GM12874 (cell line): Measurements from ENCODE around the gene ASB15.

Experiments
- TF ChIP-seq, protein P1 (sequence below): IDR thresholded peaks from 2 replicates; pipeline ENCODE4 v1.5.1; 2011; ENCODE audit warnings: low read depth, mild to moderate bottlenecking, control low read depth, low read length, moderate library complexity; ENCODE audit not compliant: insufficient read depth

ASB15 gene

DNA sequence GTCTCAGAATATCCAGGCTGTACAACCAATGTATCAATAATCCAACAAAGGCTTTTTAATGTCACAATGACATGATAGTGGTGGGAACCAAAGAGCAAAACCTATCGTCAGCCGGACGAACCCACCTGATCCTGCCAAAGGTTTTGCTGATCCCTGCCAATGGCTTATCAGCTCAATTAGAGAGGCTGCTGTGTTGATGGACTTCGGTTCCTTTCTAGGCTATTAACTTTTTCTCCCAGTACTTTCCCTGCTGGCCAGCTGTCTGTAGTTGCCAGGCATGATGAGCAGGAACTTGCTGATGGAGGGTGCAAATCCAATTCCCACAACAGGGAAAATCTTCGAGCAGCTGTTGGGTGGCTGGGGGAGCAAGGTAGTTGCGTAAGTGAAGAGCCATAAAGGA is 56.4 kb downstream of the ASB15 start:
- TF ChIP-seq, protein P1, sequence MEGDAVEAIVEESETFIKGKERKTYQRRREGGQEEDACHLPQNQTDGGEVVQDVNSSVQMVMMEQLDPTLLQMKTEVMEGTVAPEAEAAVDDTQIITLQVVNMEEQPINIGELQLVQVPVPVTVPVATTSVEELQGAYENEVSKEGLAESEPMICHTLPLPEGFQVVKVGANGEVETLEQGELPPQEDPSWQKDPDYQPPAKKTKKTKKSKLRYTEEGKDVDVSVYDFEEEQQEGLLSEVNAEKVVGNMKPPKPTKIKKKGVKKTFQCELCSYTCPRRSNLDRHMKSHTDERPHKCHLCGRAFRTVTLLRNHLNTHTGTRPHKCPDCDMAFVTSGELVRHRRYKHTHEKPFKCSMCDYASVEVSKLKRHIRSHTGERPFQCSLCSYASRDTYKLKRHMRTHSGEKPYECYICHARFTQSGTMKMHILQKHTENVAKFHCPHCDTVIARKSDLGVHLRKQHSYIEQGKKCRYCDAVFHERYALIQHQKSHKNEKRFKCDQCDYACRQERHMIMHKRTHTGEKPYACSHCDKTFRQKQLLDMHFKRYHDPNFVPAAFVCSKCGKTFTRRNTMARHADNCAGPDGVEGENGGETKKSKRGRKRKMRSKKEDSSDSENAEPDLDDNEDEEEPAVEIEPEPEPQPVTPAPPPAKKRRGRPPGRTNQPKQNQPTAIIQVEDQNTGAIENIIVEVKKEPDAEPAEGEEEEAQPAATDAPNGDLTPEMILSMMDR: no peak

DNA sequence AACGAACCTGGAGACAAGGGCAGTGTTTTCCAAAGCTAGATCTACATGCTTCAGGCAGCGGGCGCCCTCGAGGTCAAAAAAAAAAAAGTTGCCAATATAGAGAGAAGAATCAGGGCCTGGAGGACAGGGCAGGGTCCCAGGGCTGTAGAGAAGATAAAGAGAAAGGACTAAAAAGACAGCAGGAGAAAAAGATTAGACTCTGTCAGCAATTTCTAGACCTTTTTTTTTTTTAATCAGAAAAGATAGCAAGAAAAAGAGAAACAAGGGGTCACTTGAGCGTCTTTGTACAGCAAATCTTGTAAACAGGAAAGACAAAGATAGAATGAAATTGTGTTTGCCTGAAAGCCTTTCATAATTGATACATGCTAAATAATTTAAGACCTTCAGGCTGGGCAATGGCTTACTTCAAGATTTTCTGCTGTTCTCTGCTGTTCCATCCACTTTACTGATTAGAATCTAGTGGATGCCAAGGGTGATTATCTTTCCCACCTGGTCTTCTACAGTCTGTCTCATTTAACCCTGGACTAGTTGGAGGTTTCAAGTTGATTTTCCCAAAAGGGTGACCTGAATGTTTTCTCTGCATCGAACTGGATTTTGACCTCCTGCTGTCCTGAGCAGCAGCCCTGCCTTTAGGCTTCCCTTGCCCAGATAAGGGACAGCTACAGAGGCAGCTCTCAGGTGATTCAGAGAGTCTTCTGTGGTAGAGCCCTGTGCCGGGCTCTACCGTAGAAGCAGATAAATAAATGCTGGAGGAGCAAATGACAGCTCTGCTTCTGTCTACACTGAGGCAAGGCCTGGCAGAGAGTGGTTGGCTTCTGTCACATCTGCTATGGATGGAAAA is 59.1 kb downstream of the ASB15 start:
- TF ChIP-seq, protein P1: no peak

DNA sequence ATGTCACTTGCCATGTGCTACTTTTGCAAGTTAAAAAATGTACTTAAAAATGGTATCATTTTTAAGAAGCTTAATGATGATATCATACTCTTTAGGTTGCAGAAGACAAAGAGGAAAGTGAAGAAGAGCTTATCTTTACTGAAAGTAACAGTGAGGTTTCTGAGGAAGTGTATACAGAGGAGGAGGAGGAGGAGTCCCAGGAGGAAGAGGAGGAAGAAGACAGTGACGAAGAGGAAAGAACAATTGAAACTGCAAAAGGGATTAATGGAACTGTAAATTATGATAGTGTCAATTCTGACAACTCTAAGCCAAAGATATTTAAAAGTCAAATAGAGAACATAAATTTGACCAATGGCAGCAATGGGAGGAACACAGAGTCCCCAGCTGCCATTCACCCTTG is 60.1 kb downstream of the ASB15 start:
- TF ChIP-seq, protein P1: no peak

DNA sequence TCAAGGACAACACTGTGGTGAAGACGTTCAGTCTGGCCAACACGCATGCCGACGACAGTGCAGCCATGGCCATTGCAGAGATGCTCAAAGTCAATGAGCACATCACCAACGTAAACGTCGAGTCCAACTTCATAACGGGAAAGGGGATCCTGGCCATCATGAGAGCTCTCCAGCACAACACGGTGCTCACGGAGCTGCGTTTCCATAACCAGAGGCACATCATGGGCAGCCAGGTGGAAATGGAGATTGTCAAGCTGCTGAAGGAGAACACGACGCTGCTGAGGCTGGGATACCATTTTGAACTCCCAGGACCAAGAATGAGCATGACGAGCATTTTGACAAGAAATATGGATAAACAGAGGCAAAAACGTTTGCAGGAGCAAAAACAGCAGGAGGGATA is 60.7 kb downstream of the ASB15 start:
- TF ChIP-seq, protein P1: no peak

DNA sequence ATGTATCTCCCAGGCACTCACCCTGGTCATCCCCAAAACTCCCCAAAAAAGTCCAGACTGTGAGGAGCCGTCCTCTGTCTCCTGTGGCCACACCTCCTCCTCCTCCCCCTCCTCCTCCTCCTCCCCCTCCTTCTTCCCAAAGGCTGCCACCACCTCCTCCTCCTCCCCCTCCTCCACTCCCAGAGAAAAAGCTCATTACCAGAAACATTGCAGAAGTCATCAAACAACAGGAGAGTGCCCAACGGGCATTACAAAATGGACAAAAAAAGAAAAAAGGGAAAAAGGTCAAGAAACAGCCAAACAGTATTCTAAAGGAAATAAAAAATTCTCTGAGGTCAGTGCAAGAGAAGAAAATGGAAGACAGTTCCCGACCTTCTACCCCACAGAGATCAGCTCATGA is 61.1 kb downstream of the ASB15 start:
- TF ChIP-seq, protein P1: no peak

DNA sequence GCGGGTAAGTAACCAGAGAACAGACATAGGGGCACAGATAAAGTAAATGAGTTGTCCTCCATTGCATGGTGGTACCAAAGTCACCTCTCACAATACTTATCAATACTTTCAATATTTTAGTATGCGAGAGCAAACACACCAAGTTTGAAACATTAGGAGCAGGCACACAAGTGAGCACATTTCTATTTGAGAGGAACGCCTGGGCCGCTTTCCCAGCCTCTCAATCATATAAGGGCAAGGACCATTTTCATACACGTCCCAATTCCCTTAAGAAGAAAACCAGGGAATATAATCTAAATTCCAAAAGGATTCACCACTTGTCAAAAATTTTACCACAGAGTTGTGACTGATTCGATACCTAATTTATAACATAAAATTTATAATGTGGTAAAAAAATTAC is 61.6 kb downstream of the ASB15 start:
- TF ChIP-seq, protein P1: no peak

DNA sequence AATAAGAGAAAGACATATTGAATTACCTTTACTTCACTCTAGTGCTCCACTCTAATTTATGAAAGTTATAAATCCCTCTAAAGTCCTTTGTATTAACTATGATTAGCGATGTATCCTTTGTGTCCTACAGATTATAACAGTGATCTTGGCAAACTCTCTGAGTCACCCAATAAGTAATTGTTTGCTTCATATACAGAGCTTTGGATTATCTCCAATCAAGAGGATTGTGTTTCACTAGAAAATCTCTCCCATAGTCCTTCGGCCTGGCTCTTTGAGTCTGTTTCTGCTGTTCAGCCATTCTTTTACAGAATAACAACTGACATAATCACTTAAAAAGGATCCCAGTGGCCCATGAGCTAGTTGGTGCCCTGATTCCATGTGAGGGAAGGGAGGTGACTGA is 63.5 kb downstream of the ASB15 start:
- TF ChIP-seq, protein P1: no peak
